Retinal pigment epithelial cell (primary cell): ENCODE results near the gene L3HYPDH.

Source experiments
- DNase-seq: peaks from one replicate; pipeline ENCODE4 v3.0.0-alpha.2; 2010; ENCODE audit warnings: low read depth
- H3K4me3 ChIP-seq: 2 replicates; pipeline ENCODE4 v1.5.1; 2011; ENCODE audit warnings: mild to moderate bottlenecking, low read length, control low read depth, moderate library complexity
- CTCF ChIP-seq: conservative IDR thresholded peaks from 2 replicates; pipeline ENCODE4 v1.5.1; 2011; ENCODE audit warnings: low read depth, low read length, control low read depth, inconsistent platforms

The L3HYPDH gene

GRCh38 chr14:59492384-59492783 is 8.2 kb upstream of the L3HYPDH start:
- no peak for TF ChIP-seq CTCF
- H3K4me3 ChIP-seq, result no peak overlapping the region
- no peak for DNase-seq

- no peak for DNase-seq
- H3K4me3 ChIP-seq, result no peak overlapping the region
- TF ChIP-seq CTCF, result no peak
Observed at GRCh38 chr14:59490756-59491155, 6.5 kb upstream of the L3HYPDH start.

- TF ChIP-seq CTCF, result no peak
- peak overlapping the region; percentile 92 for H3K4me3 ChIP-seq
- no peak for DNase-seq
Observed at GRCh38 chr14:59484639-59485175, 499 bp upstream of the L3HYPDH start.

- no peak for TF ChIP-seq CTCF
- no peak for DNase-seq
- peak overlapping the region; percentile 92 for H3K4me3 ChIP-seq
Observed at GRCh38 chr14:59483363-59483762, 845 bp downstream of the L3HYPDH start.

GRCh38 chr14:59482541-59483331 is 1.5 kb downstream of the L3HYPDH start:
- peak overlapping the region; percentile 92 for H3K4me3 ChIP-seq
- no peak for TF ChIP-seq CTCF
- DNase-seq, result peak; percentile 66

GRCh38 chr14:59481871-59482540 is 2.2 kb downstream of the L3HYPDH start:
- peak overlapping the region; percentile 92 for H3K4me3 ChIP-seq
- no peak for TF ChIP-seq CTCF
- DNase-seq, result no peak

- TF ChIP-seq CTCF, result no peak
- no peak for DNase-seq
- H3K4me3 ChIP-seq, result peak overlapping the region; percentile 3
Observed at GRCh38 chr14:59481407-59481806, 2.8 kb downstream of the L3HYPDH start.
